ENCODE data around the gene ECHDC3.

GRCh38 chr10:11705722-11706121 is 36.5 kb upstream of the ECHDC3 start:
- TF ChIP-seq, protein P1, sequence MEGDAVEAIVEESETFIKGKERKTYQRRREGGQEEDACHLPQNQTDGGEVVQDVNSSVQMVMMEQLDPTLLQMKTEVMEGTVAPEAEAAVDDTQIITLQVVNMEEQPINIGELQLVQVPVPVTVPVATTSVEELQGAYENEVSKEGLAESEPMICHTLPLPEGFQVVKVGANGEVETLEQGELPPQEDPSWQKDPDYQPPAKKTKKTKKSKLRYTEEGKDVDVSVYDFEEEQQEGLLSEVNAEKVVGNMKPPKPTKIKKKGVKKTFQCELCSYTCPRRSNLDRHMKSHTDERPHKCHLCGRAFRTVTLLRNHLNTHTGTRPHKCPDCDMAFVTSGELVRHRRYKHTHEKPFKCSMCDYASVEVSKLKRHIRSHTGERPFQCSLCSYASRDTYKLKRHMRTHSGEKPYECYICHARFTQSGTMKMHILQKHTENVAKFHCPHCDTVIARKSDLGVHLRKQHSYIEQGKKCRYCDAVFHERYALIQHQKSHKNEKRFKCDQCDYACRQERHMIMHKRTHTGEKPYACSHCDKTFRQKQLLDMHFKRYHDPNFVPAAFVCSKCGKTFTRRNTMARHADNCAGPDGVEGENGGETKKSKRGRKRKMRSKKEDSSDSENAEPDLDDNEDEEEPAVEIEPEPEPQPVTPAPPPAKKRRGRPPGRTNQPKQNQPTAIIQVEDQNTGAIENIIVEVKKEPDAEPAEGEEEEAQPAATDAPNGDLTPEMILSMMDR (conservative IDR thresholded peaks at IDR 0.05; ENCODE audit: low read depth, low read length) = no peak
- TF ChIP-seq MAFK (IDR thresholded peaks at IDR 0.05; ENCODE audit: low read depth, low read length) (no peak), BHLHE40 (IDR thresholded peaks at IDR 0.05; ENCODE audit: low read depth, low read length) (peak; percentile 75), POLR2A (IDR thresholded peaks at IDR 0.05; ENCODE audit: low read depth, low read length) (no peak), MAZ (IDR thresholded peaks at IDR 0.05; ENCODE audit: borderline replicate concordance, low read depth, low read length) (no peak), RFX5 (IDR thresholded peaks at IDR 0.05; ENCODE audit: low read depth, low read length) (no peak)

All from IMR-90 (cell line).